GM21360 (cell line): ENCODE data around the gene ZNF428.

Experiments
- ATAC-seq: cut with Tn5 transposase; IDR thresholded peaks from one replicate; pipeline ENCODE4 v1.9.1; 2021; ENCODE audit warnings: mild to moderate bottlenecking, moderate library complexity; ENCODE audit not compliant: unreplicated experiment

ZNF428 gene

GRCh38 chr19:43569657-43570056 lies 49.8 kb downstream of the ZNF428 start:
- no peak for ATAC-seq

- no peak for ATAC-seq
Measured at GRCh38 chr19:43564800-43565199, 54.6 kb downstream of the ZNF428 start.

GRCh38 chr19:43563816-43564457 lies 55.5 kb downstream of the ZNF428 start:
- ATAC-seq: no peak

GRCh38 chr19:43562698-43563241 lies 56.7 kb downstream of the ZNF428 start:
- ATAC-seq: peak; percentile 61

- no peak for ATAC-seq
Measured at GRCh38 chr19:43562226-43562697, 57.2 kb downstream of the ZNF428 start.

- ATAC-seq: no peak
Measured at GRCh38 chr19:43561139-43561970, 58.1 kb downstream of the ZNF428 start.

GRCh38 chr19:43560687-43561086 lies 58.7 kb downstream of the ZNF428 start:
- ATAC-seq: no peak
